Left lobe of liver (tissue), 2 donors: ENCODE data around the gene BICC1. TPM values are rescaled to one million over a fixed set of nuclear protein-coding genes. Genes with fewer than 3 reads are reported as not detected.

Experiments used
- ATAC-seq: fragments of 200-7000 bp; cut with Tn5 transposase; one replicate; pipeline ENCODE4 v1.9.1; 2020; ENCODE audit warnings: mild to moderate bottlenecking, moderate library complexity
- DNase-seq: peaks from one replicate; pipeline ENCODE4 v3.0.0-alpha.2; 2020; ENCODE audit warnings: low spot score
- total RNA-seq: library from RNA; stranded (reverse); gene quantifications from one replicate; pipeline ENCODE4 v1.2.1, GENCODE V29; 2021
- donor health status: DM: no; HTN: no; CAD: no; lungs with moderate emphysema.
- donor health status: DM: no; HTN: yes; CAD: no.

BICC1 gene
- total RNA-seq, 1 donor from 2014 or later = 1.6 TPM

GRCh38 chr10:58810751-58811150 lies 298.1 kb downstream of the BICC1 start:
- DNase-seq (no peak), ATAC-seq (no peak)

- DNase-seq (peak; percentile 75), ATAC-seq (peak; percentile 85)
Measured at GRCh38 chr10:58813573-58813972, 300.9 kb downstream of the BICC1 start.

GRCh38 chr10:58817201-58817846 lies 304.7 kb downstream of the BICC1 start:
- ATAC-seq = peak; percentile 68
- DNase-seq = peak; percentile 58

GRCh38 chr10:58818900-58819299 lies 306.2 kb downstream of the BICC1 start:
- no peak for DNase-seq
- ATAC-seq = peak; percentile 61

GRCh38 chr10:58820386-58820785 lies 307.7 kb downstream of the BICC1 start:
- ATAC-seq = no peak
- no peak for DNase-seq

GRCh38 chr10:58820861-58821751 lies 308.4 kb downstream of the BICC1 start:
- DNase-seq (no peak), ATAC-seq (no peak)

- ATAC-seq = peak; percentile 30
- no peak for DNase-seq
Measured at GRCh38 chr10:58821752-58822056, 309.0 kb downstream of the BICC1 start.

- DNase-seq (peak; percentile 52), ATAC-seq (peak; percentile 89)
Measured at GRCh38 chr10:58823983-58824382, 311.3 kb downstream of the BICC1 start.

- ATAC-seq (no peak), DNase-seq (no peak)
Measured at GRCh38 chr10:58824396-58824795, 311.7 kb downstream of the BICC1 start.

- no peak for ATAC-seq
Measured at GRCh38 chr10:58826694-58827093, 314.0 kb downstream of the BICC1 start.

GRCh38 chr10:58827381-58827780 lies 314.7 kb downstream of the BICC1 start:
- DNase-seq = no peak
- ATAC-seq = no peak

More at GRCh38 chr10:58826694-58827093, 314.0 kb downstream of the BICC1 start:
- DNase-seq = no peak

- no peak for ATAC-seq
- DNase-seq = no peak
Measured at GRCh38 chr10:58829839-58830238, 317.2 kb downstream of the BICC1 start.

- ATAC-seq (no peak), DNase-seq (no peak)
Measured at GRCh38 chr10:58830697-58831096, 318.0 kb downstream of the BICC1 start.

GRCh38 chr10:58833771-58834561 lies 321.3 kb downstream of the BICC1 start:
- DNase-seq (no peak), ATAC-seq (no peak)

- ATAC-seq = no peak
- DNase-seq = no peak
Measured at GRCh38 chr10:58836176-58836700, 323.6 kb downstream of the BICC1 start.

- DNase-seq (no peak), ATAC-seq (no peak)
Measured at GRCh38 chr10:58836991-58837575, 324.4 kb downstream of the BICC1 start.

GRCh38 chr10:58837826-58838225 lies 325.2 kb downstream of the BICC1 start:
- DNase-seq (no peak), ATAC-seq (no peak)

- DNase-seq (no peak), ATAC-seq (no peak)
Measured at GRCh38 chr10:58838561-58839208, 326.0 kb downstream of the BICC1 start.

- no peak for ATAC-seq
- no peak for DNase-seq
Measured at GRCh38 chr10:58839771-58840170, 327.1 kb downstream of the BICC1 start.

GRCh38 chr10:58840840-58841435 lies 328.3 kb downstream of the BICC1 start:
- ATAC-seq (no peak), DNase-seq (no peak)
